ENCODE data around the gene RNASEH1.
"Not testable (repeated sequence)": the region's sequence is repeated elsewhere in the genome, so short reads cannot be mapped to it uniquely, and the experiment has no call there.

Gene RNASEH1

DNA sequence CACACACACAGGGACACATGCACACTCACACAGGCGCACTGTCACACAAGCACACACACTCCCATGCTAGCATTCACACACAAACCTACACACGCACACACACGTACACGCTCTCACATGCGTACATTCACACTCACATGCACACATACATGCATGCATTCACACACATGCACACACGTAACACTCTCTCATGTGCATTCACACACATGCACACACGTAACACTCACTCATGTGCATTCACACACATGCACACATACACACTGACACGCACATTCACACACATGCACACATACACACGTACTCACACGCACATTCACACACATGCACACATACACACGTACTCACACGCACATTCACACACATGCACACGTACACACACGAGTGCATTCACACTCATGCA, 55.1 kb downstream of the RNASEH1 start:
- DNase-seq (ENCODE audit: low spot score), result no peak
- POLR2A ChIA-PET (ENCODE audit: low non-redundant PET), result interaction anchor here (0.7 kb wide), 1 partner anchor 9 kb away, joined by 11 read pairs; no protein-coding TSS in a partner anchor
- H3K27ac ChIP-seq, result no peak overlapping the region
- CTCF ChIA-PET, result no interaction called here
- TF ChIP-seq, protein P1, sequence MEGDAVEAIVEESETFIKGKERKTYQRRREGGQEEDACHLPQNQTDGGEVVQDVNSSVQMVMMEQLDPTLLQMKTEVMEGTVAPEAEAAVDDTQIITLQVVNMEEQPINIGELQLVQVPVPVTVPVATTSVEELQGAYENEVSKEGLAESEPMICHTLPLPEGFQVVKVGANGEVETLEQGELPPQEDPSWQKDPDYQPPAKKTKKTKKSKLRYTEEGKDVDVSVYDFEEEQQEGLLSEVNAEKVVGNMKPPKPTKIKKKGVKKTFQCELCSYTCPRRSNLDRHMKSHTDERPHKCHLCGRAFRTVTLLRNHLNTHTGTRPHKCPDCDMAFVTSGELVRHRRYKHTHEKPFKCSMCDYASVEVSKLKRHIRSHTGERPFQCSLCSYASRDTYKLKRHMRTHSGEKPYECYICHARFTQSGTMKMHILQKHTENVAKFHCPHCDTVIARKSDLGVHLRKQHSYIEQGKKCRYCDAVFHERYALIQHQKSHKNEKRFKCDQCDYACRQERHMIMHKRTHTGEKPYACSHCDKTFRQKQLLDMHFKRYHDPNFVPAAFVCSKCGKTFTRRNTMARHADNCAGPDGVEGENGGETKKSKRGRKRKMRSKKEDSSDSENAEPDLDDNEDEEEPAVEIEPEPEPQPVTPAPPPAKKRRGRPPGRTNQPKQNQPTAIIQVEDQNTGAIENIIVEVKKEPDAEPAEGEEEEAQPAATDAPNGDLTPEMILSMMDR (conservative IDR thresholded peaks at IDR 0.05; ENCODE audit: low read depth), result no peak

DNA sequence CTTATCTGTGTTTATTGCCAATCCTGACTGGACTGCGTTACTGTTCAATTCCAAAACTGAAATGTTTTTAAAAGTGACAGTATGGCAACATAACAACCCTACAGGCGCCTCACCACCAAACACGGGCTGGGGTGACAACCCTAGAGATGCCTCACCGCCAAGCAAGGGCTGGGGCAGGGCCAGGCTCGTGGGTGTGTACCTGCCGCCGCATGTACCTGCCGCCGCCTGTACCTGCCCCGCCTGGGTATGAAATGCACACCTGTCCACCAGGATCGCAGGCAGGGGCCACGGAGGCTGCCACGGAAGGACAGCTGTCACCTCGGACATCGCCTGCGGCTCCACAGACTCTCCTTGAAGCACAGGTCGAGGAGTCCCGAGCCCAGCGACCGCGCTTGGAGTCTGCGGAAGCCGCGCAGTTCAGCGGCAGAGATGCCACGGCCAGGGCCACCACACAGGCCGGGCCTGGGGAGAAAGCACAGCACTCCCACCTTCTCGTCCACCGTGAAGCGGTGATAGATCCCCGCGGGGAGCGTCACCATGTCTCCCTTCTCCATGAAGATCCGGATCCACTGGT, 57.7 kb downstream of the RNASEH1 start:
- H3K27ac ChIP-seq, result no peak overlapping the region
- TF ChIP-seq, protein P1 (conservative IDR thresholded peaks at IDR 0.05; ENCODE audit: low read depth), result no peak
- ChIA-PET CTCF (no interaction called here), POLR2A (ENCODE audit: low non-redundant PET) (no interaction called here)
- no peak for DNase-seq (ENCODE audit: low spot score)

DNA sequence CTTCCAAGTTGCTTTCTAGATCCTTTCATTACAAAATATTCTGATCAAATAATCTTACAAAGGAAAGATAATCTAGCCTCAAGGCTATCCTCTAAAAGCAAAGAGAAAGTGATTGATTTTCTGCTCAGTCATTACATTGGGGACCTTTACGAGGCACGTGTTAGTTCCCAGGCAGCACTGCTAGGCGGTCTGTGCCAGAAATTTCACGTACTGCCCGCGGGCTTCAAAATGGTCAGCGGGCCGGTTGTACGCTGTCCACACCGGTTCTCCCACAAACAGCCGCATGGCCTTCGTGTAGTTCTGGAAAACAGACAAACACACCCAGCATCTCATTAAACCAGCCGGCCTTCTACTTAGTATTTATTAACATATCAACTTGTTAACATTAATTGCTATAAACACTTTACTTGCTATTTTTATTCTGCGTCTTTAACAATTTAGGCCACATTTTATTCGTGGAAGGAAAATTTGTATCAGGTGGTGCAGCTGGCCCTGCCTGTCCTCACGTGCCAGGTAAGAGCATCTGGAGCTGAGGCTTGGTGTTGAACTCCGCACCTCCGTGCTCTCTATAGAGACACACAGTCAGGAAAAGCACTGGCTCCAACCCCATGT, 59.2 kb downstream of the RNASEH1 start:
- TF ChIP-seq, protein P1 (conservative IDR thresholded peaks at IDR 0.05; ENCODE audit: low read depth), result no peak
- no peak for DNase-seq (ENCODE audit: low spot score)
- ChIA-PET POLR2A (ENCODE audit: low non-redundant PET) (no interaction called here), CTCF (no interaction called here)
- H3K27ac ChIP-seq, result no peak overlapping the region

DNA sequence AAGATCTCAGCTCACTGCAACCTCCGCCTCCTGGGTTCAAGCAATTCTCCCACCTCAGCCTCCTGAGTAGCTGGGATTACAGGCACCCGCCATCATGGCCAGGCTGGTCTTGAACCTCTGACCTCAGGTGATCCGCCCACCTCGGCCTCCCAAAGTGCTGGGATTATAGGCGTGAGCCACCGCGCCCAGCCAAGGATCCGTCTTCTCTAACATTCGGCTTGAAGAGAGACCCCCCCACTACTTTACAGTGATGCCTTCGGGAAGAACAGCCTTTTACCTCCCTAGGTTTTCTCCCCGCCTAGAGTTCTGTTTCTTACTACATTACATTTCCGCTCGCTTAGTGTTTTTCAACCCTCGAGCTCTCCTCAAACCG, 61.4 kb downstream of the RNASEH1 start:
- CTCF ChIA-PET, result interaction anchor here (0.6 kb wide), 1 partner anchor 147 kb away, joined by 3 read pairs; no protein-coding TSS in a partner anchor
- DNase-seq (ENCODE audit: low spot score); H3K27ac ChIP-seq; POLR2A ChIA-PET (ENCODE audit: low non-redundant PET): not testable (repeated sequence)

All from RWPE1 (cell line).